ENCODE results near the gene CASQ1.
A peak's percentile ranks its signal among the peaks of the same experiment; 100 is the strongest.

Gene CASQ1

DNA sequence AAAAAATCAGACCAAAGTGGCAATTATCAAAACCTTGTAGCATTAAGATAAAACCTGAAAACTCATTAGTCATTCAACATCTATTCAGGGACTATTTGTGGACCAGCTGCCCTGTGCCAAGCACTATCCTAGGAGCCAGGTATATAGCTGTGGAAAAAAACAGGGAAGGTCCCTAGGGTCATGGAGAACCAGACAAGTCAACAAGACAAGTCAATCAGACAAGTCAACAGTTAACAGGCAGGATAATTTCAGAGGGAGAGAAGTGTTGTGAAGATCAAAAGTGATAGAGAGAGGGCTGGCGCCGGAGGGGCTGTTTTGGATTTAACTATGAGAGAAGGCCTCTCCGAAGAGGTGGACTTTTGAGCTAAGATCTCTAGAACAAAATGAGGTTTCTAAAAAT is 42.3 kb upstream of the CASQ1 start:
- H3K36me3 ChIP-seq (ENCODE audit: control insufficient read depth, insufficient read depth, low read length), result no peaks in the 10 kb centered on the region
- no peaks in the 10 kb centered on the region for H3K27me3 ChIP-seq (ENCODE audit: control insufficient read depth, insufficient read depth, low read length)
- TF ChIP-seq, protein P1, sequence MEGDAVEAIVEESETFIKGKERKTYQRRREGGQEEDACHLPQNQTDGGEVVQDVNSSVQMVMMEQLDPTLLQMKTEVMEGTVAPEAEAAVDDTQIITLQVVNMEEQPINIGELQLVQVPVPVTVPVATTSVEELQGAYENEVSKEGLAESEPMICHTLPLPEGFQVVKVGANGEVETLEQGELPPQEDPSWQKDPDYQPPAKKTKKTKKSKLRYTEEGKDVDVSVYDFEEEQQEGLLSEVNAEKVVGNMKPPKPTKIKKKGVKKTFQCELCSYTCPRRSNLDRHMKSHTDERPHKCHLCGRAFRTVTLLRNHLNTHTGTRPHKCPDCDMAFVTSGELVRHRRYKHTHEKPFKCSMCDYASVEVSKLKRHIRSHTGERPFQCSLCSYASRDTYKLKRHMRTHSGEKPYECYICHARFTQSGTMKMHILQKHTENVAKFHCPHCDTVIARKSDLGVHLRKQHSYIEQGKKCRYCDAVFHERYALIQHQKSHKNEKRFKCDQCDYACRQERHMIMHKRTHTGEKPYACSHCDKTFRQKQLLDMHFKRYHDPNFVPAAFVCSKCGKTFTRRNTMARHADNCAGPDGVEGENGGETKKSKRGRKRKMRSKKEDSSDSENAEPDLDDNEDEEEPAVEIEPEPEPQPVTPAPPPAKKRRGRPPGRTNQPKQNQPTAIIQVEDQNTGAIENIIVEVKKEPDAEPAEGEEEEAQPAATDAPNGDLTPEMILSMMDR (IDR thresholded peaks at IDR 0.05), result no peak
- no peaks in the 10 kb centered on the region for H3K9me3 ChIP-seq (ENCODE audit: control insufficient read depth, low read length)
- no peak overlapping the region for H3K27ac ChIP-seq
- H3K4me1 ChIP-seq, result no peaks in the 10 kb centered on the region
- H3K79me2 ChIP-seq, result no peaks in the 10 kb centered on the region
- H3K4me2 ChIP-seq (ENCODE audit: low read length), result no peak overlapping the region
- H2AFZ ChIP-seq, result peak overlapping the region; percentile 17
- no peak overlapping the region for H3K4me3 ChIP-seq (ENCODE audit: low read depth, low read length)
- H3K9ac ChIP-seq, result no peak overlapping the region

DNA sequence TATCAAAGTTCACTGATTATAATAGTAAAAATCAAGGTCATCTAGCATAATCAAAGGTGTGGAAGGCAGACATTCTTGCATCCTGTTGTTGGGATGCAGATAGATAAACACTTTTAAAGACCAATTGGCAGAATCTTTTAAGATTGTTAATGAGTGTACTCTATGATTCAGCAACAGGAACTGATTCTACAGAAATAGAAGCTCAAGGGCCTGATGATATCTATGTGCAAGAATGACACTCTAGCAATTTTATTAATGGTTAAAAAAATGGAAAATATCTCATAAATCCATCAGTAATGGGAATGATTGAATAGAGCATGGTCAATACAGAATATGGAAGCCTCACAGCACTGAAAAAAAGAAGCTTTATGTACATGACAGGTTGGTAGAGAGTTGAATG is 41.1 kb upstream of the CASQ1 start:
- Histone ChIP-seq H3K9me3 (ENCODE audit: control insufficient read depth, low read length) (no peaks in the 10 kb centered on the region), H3K9ac (no peak overlapping the region), H3K4me3 (ENCODE audit: low read depth, low read length) (no peak overlapping the region), H3K36me3 (ENCODE audit: control insufficient read depth, insufficient read depth, low read length) (no peaks in the 10 kb centered on the region), H3K27me3 (ENCODE audit: control insufficient read depth, insufficient read depth, low read length) (no peaks in the 10 kb centered on the region), H3K4me1 (no peaks in the 10 kb centered on the region), H2AFZ (no peak overlapping the region), H3K4me2 (ENCODE audit: low read length) (no peak overlapping the region), H3K79me2 (no peaks in the 10 kb centered on the region), H3K27ac (no peak overlapping the region)
- TF ChIP-seq, protein P1 (IDR thresholded peaks at IDR 0.05), result no peak

DNA sequence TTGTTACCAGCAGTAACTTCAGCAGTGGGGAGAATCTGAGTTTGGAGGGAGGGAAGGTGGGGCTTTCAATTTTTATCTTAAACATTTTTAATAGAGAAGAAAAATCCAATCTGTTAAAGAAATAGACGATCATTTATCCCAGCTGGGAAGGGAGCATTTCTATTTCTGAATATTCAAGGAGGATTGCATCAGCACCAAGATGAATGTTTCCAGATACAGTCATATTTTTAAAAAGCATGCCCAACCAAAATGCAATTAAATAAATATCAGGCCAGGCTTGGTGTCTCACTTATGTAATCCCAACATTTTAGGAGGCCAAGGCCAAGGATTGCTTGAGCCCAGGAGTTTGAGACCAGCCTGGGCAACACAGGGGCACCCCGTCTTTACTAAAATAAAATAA is 40.7 kb upstream of the CASQ1 start:
- Histone ChIP-seq H3K4me1 (no peaks in the 10 kb centered on the region), H3K9me3 (ENCODE audit: control insufficient read depth, low read length) (no peaks in the 10 kb centered on the region), H3K27me3 (ENCODE audit: control insufficient read depth, insufficient read depth, low read length) (no peaks in the 10 kb centered on the region), H2AFZ (no peak overlapping the region), H3K9ac (no peak overlapping the region), H3K79me2 (no peaks in the 10 kb centered on the region), H3K36me3 (ENCODE audit: control insufficient read depth, insufficient read depth, low read length) (no peaks in the 10 kb centered on the region), H3K27ac (no peak overlapping the region), H3K4me2 (ENCODE audit: low read length) (no peak overlapping the region), H3K4me3 (ENCODE audit: low read depth, low read length) (no peak overlapping the region)
- TF ChIP-seq, protein P1 (IDR thresholded peaks at IDR 0.05), result no peak

DNA sequence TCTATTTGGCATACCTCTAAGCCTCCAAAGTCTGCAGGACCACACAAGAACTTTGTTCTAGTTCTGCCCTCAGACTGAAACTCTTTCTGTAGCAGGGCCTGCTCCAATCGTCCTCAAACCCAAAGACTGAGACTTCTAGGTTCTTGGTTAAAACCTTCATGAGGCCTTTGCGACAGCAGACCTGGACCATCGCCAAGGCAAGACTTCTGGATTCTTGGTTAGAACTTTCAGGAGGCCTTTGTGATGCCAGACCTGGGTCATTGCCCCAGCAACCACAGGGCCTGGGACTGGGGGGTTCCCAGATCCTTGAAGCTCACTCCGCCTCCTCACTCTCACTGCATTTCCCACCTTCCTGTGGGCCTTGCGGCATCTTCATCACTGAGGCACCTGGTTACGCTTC is 39.1 kb upstream of the CASQ1 start, which contains the start of gene ATP1A4:
Gene ATP1A4, plus strand, starts transcription at position 301 of the 400 bp plus-strand sequence. CDS start 438 bp downstream, outside the sequence.
- TF ChIP-seq, protein P1 (IDR thresholded peaks at IDR 0.05), result no peak

DNA sequence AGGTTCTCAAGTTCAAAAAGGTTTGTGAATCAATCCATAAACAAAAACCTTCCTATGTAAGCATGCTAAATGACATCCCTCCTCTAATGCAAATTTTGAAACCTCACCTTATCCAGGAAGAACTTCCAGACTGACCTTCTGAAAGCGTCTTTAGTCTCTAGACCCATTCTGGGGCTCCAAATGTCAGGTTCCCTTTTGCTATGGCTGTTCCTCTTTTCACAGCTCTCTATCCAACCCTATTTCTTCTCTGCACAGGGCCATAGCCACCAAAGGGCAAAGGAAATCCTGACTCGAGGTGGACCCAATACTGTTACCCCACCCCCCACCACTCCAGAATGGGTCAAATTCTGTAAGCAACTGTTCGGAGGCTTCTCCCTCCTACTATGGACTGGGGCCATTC is 35.6 kb upstream of the CASQ1 start:
- Histone ChIP-seq H3K4me1 (no peaks in the 10 kb centered on the region), H3K27ac (no peak overlapping the region), H3K79me2 (no peaks in the 10 kb centered on the region), H3K9me3 (ENCODE audit: control insufficient read depth, low read length) (no peaks in the 10 kb centered on the region), H3K4me3 (ENCODE audit: low read depth, low read length) (no peak overlapping the region), H2AFZ (no peak overlapping the region), H3K4me2 (ENCODE audit: low read length) (no peak overlapping the region), H3K9ac (no peak overlapping the region), H3K36me3 (ENCODE audit: control insufficient read depth, insufficient read depth, low read length) (no peaks in the 10 kb centered on the region), H3K27me3 (ENCODE audit: control insufficient read depth, insufficient read depth, low read length) (no peaks in the 10 kb centered on the region)
- TF ChIP-seq, protein P1 (IDR thresholded peaks at IDR 0.05), result no peak

More for the DNA sequence above, 39.1 kb upstream of the CASQ1 start, which contains the start of gene ATP1A4:
- Histone ChIP-seq H3K79me2 (no peaks in the 10 kb centered on the region), H3K27ac (no peak within 1 kb of the TSS), H3K36me3 (ENCODE audit: control insufficient read depth, insufficient read depth, low read length) (no peaks in the 10 kb centered on the region), H3K4me3 (ENCODE audit: low read depth, low read length) (no peak within 1 kb of the TSS), H3K9me3 (ENCODE audit: control insufficient read depth, low read length) (no peaks in the 10 kb centered on the region), H3K4me1 (no peaks in the 10 kb centered on the region), H3K4me2 (ENCODE audit: low read length) (no peak within 1 kb of the TSS), H3K9ac (no peak within 1 kb of the TSS), H3K27me3 (ENCODE audit: control insufficient read depth, insufficient read depth, low read length) (no peaks in the 10 kb centered on the region), H2AFZ (no peak within 1 kb of the TSS)
